Measurements from ENCODE around the gene PIGW.

- TF ChIP-seq CTCF (IDR thresholded peaks at IDR 0.05 in 4 of 5, conservative IDR thresholded peaks at IDR 0.05 in 1 of 5) (no peak), POLR2A (IDR thresholded peaks at IDR 0.05) (no peak)
These were observed 39.7 kb upstream of the PIGW start for GRCh38 chr17:36495076-36495578.

All from gastrocnemius medialis (tissue), 4 donors.